ENCODE data around the gene TAX1BP3. TPM values are rescaled to one million over a fixed set of nuclear protein-coding genes. Genes with fewer than 3 reads are reported as not detected.
"Not testable (repeated sequence)": the region's sequence is repeated elsewhere in the genome, so short reads cannot be mapped to it uniquely, and the experiment has no call there.

TAX1BP3 gene
- total RNA-seq, 2 experiments from 2014 or later: 6.0 to 6.6 TPM

GRCh38 chr17:3704931-3705717 lies 36.7 kb upstream of the TAX1BP3 start:
- ChIA-PET CTCF (no interaction called here), POLR2A (no interaction called here)
- Histone ChIP-seq H3K27ac (ENCODE audit: low read depth in 1 of 2, low read length in 2 of 2) (no peak overlapping the region), H3K36me3 (ENCODE audit: insufficient read depth, low read length) (no peaks in the 10 kb centered on the region), H3K9me3 (ENCODE audit: control insufficient read depth in 1 of 2, insufficient read depth in 1 of 2, low read length in 2 of 2) (no peaks in the 10 kb centered on the region), H3K27me3 (ENCODE audit: control insufficient read depth in 1 of 2, insufficient read depth in 2 of 2, low read length in 2 of 2) (no peaks in the 10 kb centered on the region), H3K4me1 (ENCODE audit: insufficient read depth, low read length) (no peaks in the 10 kb centered on the region), H3K4me3 (ENCODE audit: low read length) (no peak overlapping the region)
- Mint-ChIP-seq H3K4me1 (ENCODE audit: low read depth) (peaks cover 17% of the 10 kb centered on the region), H3K4me3 (no peak overlapping the region), H3K36me3 (ENCODE audit: low read depth) (no peaks in the 10 kb centered on the region), H3K27ac (no peak overlapping the region), H3K9me3 (no peaks in the 10 kb centered on the region), H3K27me3 (no peaks in the 10 kb centered on the region)
- no peak for ATAC-seq (ENCODE audit: poor library complexity)
- TF ChIP-seq, protein P1, sequence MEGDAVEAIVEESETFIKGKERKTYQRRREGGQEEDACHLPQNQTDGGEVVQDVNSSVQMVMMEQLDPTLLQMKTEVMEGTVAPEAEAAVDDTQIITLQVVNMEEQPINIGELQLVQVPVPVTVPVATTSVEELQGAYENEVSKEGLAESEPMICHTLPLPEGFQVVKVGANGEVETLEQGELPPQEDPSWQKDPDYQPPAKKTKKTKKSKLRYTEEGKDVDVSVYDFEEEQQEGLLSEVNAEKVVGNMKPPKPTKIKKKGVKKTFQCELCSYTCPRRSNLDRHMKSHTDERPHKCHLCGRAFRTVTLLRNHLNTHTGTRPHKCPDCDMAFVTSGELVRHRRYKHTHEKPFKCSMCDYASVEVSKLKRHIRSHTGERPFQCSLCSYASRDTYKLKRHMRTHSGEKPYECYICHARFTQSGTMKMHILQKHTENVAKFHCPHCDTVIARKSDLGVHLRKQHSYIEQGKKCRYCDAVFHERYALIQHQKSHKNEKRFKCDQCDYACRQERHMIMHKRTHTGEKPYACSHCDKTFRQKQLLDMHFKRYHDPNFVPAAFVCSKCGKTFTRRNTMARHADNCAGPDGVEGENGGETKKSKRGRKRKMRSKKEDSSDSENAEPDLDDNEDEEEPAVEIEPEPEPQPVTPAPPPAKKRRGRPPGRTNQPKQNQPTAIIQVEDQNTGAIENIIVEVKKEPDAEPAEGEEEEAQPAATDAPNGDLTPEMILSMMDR (IDR thresholded peaks at IDR 0.05): no peak
- DNase-seq: no peak
- intact Hi-C loops (cut with DNase I, micrococcal nuclease): no loop called here

DNA sequence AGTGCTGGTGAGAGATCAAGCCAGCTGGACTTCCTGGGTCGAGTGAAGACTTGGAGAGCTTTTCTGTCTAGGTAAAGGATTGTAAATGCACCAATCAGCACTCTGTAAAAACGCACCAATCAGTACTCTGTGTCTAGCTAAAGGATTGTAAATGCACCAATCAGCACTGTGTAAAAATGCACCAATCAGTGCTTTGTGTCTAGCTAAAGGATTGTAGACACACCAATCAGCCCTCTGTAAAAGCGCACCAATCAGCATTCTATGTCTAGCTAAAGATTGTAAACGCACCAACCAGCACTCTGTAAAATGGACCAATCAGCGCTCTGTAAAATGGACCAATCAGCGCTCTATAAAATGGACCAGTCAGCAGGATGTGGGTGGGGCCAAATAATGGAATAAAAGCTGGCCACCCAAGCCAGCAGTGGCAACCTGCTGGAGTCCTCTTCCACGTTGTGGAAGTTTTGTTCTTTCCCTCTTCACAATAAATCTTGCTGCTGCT lies 33.7 kb upstream of the TAX1BP3 start:
- H3K9me3 Mint-ChIP-seq, POLR2A ChIA-PET: not testable (repeated sequence)

DNA sequence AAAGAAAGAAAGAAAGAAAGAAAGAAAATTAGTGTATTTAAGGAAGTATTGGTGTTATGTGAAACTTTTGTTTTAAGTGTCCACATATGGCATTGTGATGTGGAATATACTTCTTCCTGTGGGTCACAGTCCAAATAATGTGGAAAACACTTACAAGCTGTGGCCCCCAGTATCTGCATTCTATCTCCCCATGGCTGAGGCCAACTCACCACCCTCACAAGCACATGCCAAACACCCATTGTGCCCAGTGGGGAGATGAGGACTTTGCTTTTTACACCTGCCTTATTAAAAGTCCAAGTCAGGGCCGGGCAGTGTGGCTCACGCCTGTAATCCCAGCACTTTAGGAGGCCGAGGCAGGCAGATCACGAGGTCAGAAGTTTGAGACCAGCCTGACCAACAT lies 31.6 kb upstream of the TAX1BP3 start:
- POLR2A ChIA-PET: interaction anchor here (0.7 kb wide), 1 partner anchor 1610 kb away, joined by 3 read pairs; no protein-coding TSS in a partner anchor
- no peaks in the 10 kb centered on the region for H3K36me3 ChIP-seq (ENCODE audit: insufficient read depth, low read length)
- H3K9me3 Mint-ChIP-seq: no peaks in the 10 kb centered on the region
- no peak overlapping the region for H3K4me3 ChIP-seq (ENCODE audit: low read length)
- peaks cover 18% of the 10 kb centered on the region for H3K4me1 Mint-ChIP-seq (ENCODE audit: low read depth)
- ATAC-seq (ENCODE audit: poor library complexity) (no peak), DNase-seq (no peak)
- no peaks in the 10 kb centered on the region for H3K27me3 ChIP-seq (ENCODE audit: control insufficient read depth in 1 of 2, insufficient read depth in 2 of 2, low read length in 2 of 2)
- no peak overlapping the region for H3K27ac ChIP-seq (ENCODE audit: low read depth in 1 of 2, low read length in 2 of 2)
- TF ChIP-seq, protein P1 (IDR thresholded peaks at IDR 0.05): no peak
- H3K27ac Mint-ChIP-seq: no peak overlapping the region
- CTCF ChIA-PET: no interaction called here
- no peaks in the 10 kb centered on the region for H3K36me3 Mint-ChIP-seq (ENCODE audit: low read depth)
- no peaks in the 10 kb centered on the region for H3K27me3 Mint-ChIP-seq
- H3K4me1 ChIP-seq (ENCODE audit: insufficient read depth, low read length): peaks cover 13% of the 10 kb centered on the region
- no peak overlapping the region for H3K4me3 Mint-ChIP-seq
- H3K9me3 ChIP-seq (ENCODE audit: control insufficient read depth in 1 of 2, insufficient read depth in 1 of 2, low read length in 2 of 2): no peaks in the 10 kb centered on the region
- intact Hi-C loops (cut with DNase I, micrococcal nuclease): no loop called here

More for the DNA sequence above, 33.7 kb upstream of the TAX1BP3 start:
- H3K27ac ChIP-seq (ENCODE audit: low read depth in 1 of 2, low read length in 2 of 2); DNase-seq; ATAC-seq (ENCODE audit: poor library complexity); H3K4me1 Mint-ChIP-seq (ENCODE audit: low read depth); H3K4me3 Mint-ChIP-seq; H3K9me3 ChIP-seq (ENCODE audit: control insufficient read depth in 1 of 2, insufficient read depth in 1 of 2, low read length in 2 of 2); intact Hi-C loops (cut with DNase I, micrococcal nuclease); H3K4me1 ChIP-seq (ENCODE audit: insufficient read depth, low read length); H3K36me3 Mint-ChIP-seq (ENCODE audit: low read depth); H3K36me3 ChIP-seq (ENCODE audit: insufficient read depth, low read length); H3K27me3 Mint-ChIP-seq; H3K27me3 ChIP-seq (ENCODE audit: control insufficient read depth in 1 of 2, insufficient read depth in 2 of 2, low read length in 2 of 2); H3K4me3 ChIP-seq (ENCODE audit: low read length); H3K27ac Mint-ChIP-seq: not testable (repeated sequence)
- CTCF ChIA-PET: interaction anchor here (0.5 to 0.6 kb wide), 2 partner anchors 35 to 150 kb away, joined by 3 to 4 read pairs; no protein-coding TSS in a partner anchor
